K562 (cell line): Measurements from ENCODE around the gene PCYT1A. TPM values are rescaled to one million over a fixed set of nuclear protein-coding genes. Genes with fewer than 3 reads are reported as not detected.

Experiments
- ATAC-seq: fragments of 200-7000 bp; cut with Tn5 transposase; 3 replicates; pipeline ENCODE4 v1.9.1; 2020; ENCODE audit warnings: moderate library complexity
- BruUV-seq: library from RNA; stranded (reverse); fragments of 400-500 nt; replicated peaks from 2 replicates; lab custom pipeline; 2021; lab: Mats Ljungman, UMichigan
- CTCF ChIA-PET: fragments of 300-600 bp; formaldehyde crosslinking; extraction: SDS; loops from one replicate; lab custom pipeline; 2021; ENCODE audit warnings: low intra/inter-chr PET ratio; lab: Yijun Ruan, JAX
- POLR2A ChIA-PET: fragments of 300-600, 350-650 bp; sonication (Branson Sonifier 250); formaldehyde crosslinking; extraction: SDS; loops from one replicate; lab custom pipeline; 2021; ENCODE audit warnings: antibody characterized with exemption, inconsistent platforms; lab: Yijun Ruan, JAX
- DNase-seq, 4 experiments: peaks; one replicate each; pipeline versions ENCODE4 v3.0.0 to v3.0.0-alpha.2; 2011 to 2018; ENCODE audit warnings: low spot score in 3 of 4, mixed read lengths in 3 of 4; ENCODE audit errors: extremely low read depth in 1 of 4
- FAIRE-seq: peaks from 2 replicates; lab custom pipeline; 2011; peaks lifted over from hg19 to GRCh38; lab: Jason Lieb, UNC
- H2AFZ ChIP-seq: 2 replicates; pipeline ENCODE4 v1.6.0; 2011; ENCODE audit warnings: low read depth, low read length, control low read depth, inconsistent platforms
- H3K27ac ChIP-seq: fragments of 200-600 bp; 3 replicates; pipeline ENCODE4 v1.8.0; 2011; ENCODE audit warnings: low read depth, mild to moderate bottlenecking, control low read depth, inconsistent platforms, low read length, moderate library complexity, mixed read lengths; ENCODE audit errors: extremely low read depth
- H3K27me3 ChIP-seq, 2 experiments: fragments of 300-600 bp in 1 of 2; 2 replicates in 1 of 2; 3 replicates in 1 of 2; pipeline versions ENCODE4 v1.6.0 to v1.8.0; 2011; ENCODE audit warnings: inconsistent platforms in 2 of 2, low read length in 2 of 2, mild to moderate bottlenecking in 1 of 2, mixed read lengths in 1 of 2, moderate library complexity in 1 of 2; ENCODE audit not compliant: control insufficient read depth in 2 of 2, insufficient read depth in 2 of 2
- H3K36me3 ChIP-seq: fragments of 300-600 bp; 3 replicates; pipeline ENCODE4 v1.8.0; 2011; ENCODE audit warnings: mild to moderate bottlenecking, low read length, inconsistent platforms; ENCODE audit not compliant: control insufficient read depth, insufficient read depth
- H3K4me1 ChIP-seq, 2 experiments: fragments of 200-600 bp in 1 of 2; replicated peaks in 1 of 2; 2 replicates in 1 of 2; 3 replicates in 1 of 2; pipeline versions ENCODE4 v1.5.1 to v1.8.0; 2011; ENCODE audit warnings: inconsistent platforms in 2 of 2, low read length in 2 of 2, mild to moderate bottlenecking in 1 of 2, mixed read lengths in 1 of 2, moderate library complexity in 1 of 2; ENCODE audit not compliant: control insufficient read depth in 2 of 2, insufficient read depth in 2 of 2
- H3K4me2 ChIP-seq: 2 replicates; pipeline ENCODE4 v1.6.1; 2011; ENCODE audit warnings: low read length, control low read depth, inconsistent platforms, mixed read lengths; ENCODE audit not compliant: insufficient read depth
- H3K4me3 ChIP-seq: fragments of 200-600 bp; sonication (generic), shearing (Covaris generic); 2 replicates; pipeline ENCODE4 v1.5.1; 2016; ENCODE audit warnings: control low read depth, inconsistent platforms
- H3K79me2 ChIP-seq: fragments of 200-600 bp; 3 replicates; pipeline ENCODE4 v1.8.0; 2011; ENCODE audit warnings: low read length, inconsistent platforms; ENCODE audit not compliant: control insufficient read depth, insufficient read depth
- H3K9ac ChIP-seq, 2 experiments: 2 replicates each; pipeline versions ENCODE4 v1.6.0 to v1.6.1; 2011; ENCODE audit warnings: low read depth in 2 of 2, low read length in 2 of 2, control low read depth in 1 of 2, inconsistent platforms in 1 of 2, mild to moderate bottlenecking in 1 of 2, mixed read lengths in 1 of 2; ENCODE audit not compliant: insufficient read depth in 1 of 2
- H3K9me1 ChIP-seq: one replicate; pipeline ENCODE4 v1.6.0; 2011; ENCODE audit warnings: inconsistent platforms, mild to moderate bottlenecking, low read length, moderate library complexity; ENCODE audit not compliant: control insufficient read depth, insufficient read depth
- H3K9me3 ChIP-seq: replicated peaks from 2 replicates; pipeline ENCODE4 v1.5.1; 2011; ENCODE audit warnings: low read depth, low read length, inconsistent platforms; ENCODE audit not compliant: control insufficient read depth, insufficient read depth
- H4K20me1 ChIP-seq: replicated peaks from 2 replicates; pipeline ENCODE4 v1.6.1; 2011; ENCODE audit warnings: low read length, inconsistent platforms, mixed read lengths; ENCODE audit not compliant: control insufficient read depth, insufficient read depth
- CBFA2T2 ChIP-seq: fragments of 450-650 bp; conservative IDR thresholded peaks from 2 replicates; pipeline ENCODE4 v1.6.1; 2017; ENCODE audit warnings: mild to moderate bottlenecking
- CREBBP ChIP-seq: IDR thresholded peaks from one replicate; pipeline ENCODE4 v1.6.1; 2012; ENCODE audit warnings: low read depth, mild to moderate bottlenecking, control low read depth, inconsistent platforms, low read length
- GATA2 ChIP-seq: sonication (generic); formaldehyde crosslinking; IDR thresholded peaks from 2 replicates; pipeline ENCODE4 v1.4.0; 2020; ENCODE audit warnings: mild to moderate bottlenecking, missing genetic modification reagents
- HDAC1 ChIP-seq, 2 experiments: fragments of 450-650 bp; IDR thresholded peaks; 2 replicates each; pipeline ENCODE4 v1.6.1; 2016 to 2017; ENCODE audit warnings: inconsistent platforms in 1 of 2, mild to moderate bottlenecking in 1 of 2, moderate library complexity in 1 of 2
- JUND ChIP-seq, 2 experiments: IDR thresholded peaks; 2 replicates in 1 of 2; 3 replicates in 1 of 2; pipeline ENCODE4 v1.6.1; 2011; ENCODE audit warnings: borderline replicate concordance in 2 of 2, low read depth in 2 of 2, low read length in 2 of 2, improper control_type of control experiment in 1 of 2, missing biosample characterization in 1 of 2, missing genetic modification characterization in 1 of 2, missing genetic modification reagents in 1 of 2
- PCBP2 ChIP-seq: fragments of 200-400 bp; formaldehyde crosslinking; IDR thresholded peaks from 2 replicates; pipeline ENCODE4 v1.6.1; 2018; ENCODE audit warnings: low read length, low read depth, mild to moderate bottlenecking, moderate library complexity; ENCODE audit not compliant: poor library complexity, severe bottlenecking
- PHF20 ChIP-seq: fragments of 450-650 bp; IDR thresholded peaks from 2 replicates; pipeline ENCODE4 v1.6.1; 2018; ENCODE audit not compliant: partially characterized antibody
- SMARCE1 ChIP-seq: fragments of 450-650 bp; IDR thresholded peaks from 2 replicates; pipeline ENCODE4 v1.7.1; 2016; ENCODE audit warnings: mild to moderate bottlenecking
- SRSF9 ChIP-seq: fragments of 200-400 bp; formaldehyde crosslinking; IDR thresholded peaks from 2 replicates; pipeline ENCODE4 v1.6.1; 2017; ENCODE audit warnings: low read depth, low read length, borderline replicate concordance
- ZNF134 ChIP-seq: fragments of 250-450 bp; sonication (Bioruptor Pico); conservative IDR thresholded peaks from 2 replicates; pipeline ENCODE4 v1.4.0; 2020
- ZNF23 ChIP-seq: fragments of 250-450 bp; sonication (Bioruptor Pico); IDR thresholded peaks from 2 replicates; pipeline ENCODE4 v1.4.0; 2020; ENCODE audit warnings: mild to moderate bottlenecking
- ZNF282 ChIP-seq: sonication (generic); formaldehyde crosslinking; IDR thresholded peaks from 2 replicates; pipeline ENCODE4 v1.8.1; 2023; ENCODE audit warnings: missing genetic modification reagents
- ZNF436 ChIP-seq: fragments of 250-450, 450-650 bp; sonication (Bioruptor Pico); formaldehyde crosslinking; IDR thresholded peaks from 2 replicates; pipeline ENCODE4 v1.7.0; 2020; ENCODE audit warnings: mild to moderate bottlenecking
- ZNF696 ChIP-seq: fragments of 250-450 bp; sonication (Bioruptor Pico); conservative IDR thresholded peaks from 2 replicates; pipeline ENCODE4 v1.4.0; 2020; ENCODE audit warnings: mild to moderate bottlenecking, moderate library complexity
- WGBS: fragments of 100-300 bp; shearing (Covaris generic); methylation state at CpG from one replicate; pipeline ENCODE4 v1.1.6; 2016; ENCODE audit warnings: low coverage, mixed read lengths; ENCODE audit not compliant: insufficient coverage; ENCODE audit errors: missing lambda C conversion rate; 5-methylcytosine and 5-hydroxymethylcytosine counted together
- in situ Hi-C: fragments of 300-500 bp; cut with MboI; formaldehyde crosslinking; loops from 4 replicates; pipeline ENCODE4 v1.15.0; 2018; ENCODE audit warnings: inconsistent platforms, mixed read lengths
- intact Hi-C: fragments of 100-400 bp; cut with micrococcal nuclease; formaldehyde crosslinking; loops from 2 replicates; pipeline ENCODE4 v1.14.2; 2022
- polyA plus RNA-seq, 8 experiments: library from polyadenylated mRNA; depleted of rRNA in 4 of 8; stranded (reverse) in 5 of 8; unstranded in 3 of 8; fragments of >200 nt; fragmentation: Nextera tagmentation in 2 of 8; fragmentation: Illumina TruSeq in 1 of 8; extraction: Ambion mirVana in 2 of 8; extraction: Trizol in 1 of 8; gene quantifications; 2 replicates each; pipeline versions ENCODE4 v1.2.1 to v1.2.3, GENCODE V29; 2011 to 2014; ENCODE audit warnings: inconsistent platforms in 1 of 8, missing spikeins in 1 of 8
- total RNA-seq, 7 experiments: library from RNA; depleted of rRNA in 6 of 7; stranded (reverse); fragments of >200 nt in 6 of 7; fragmentation: Illumina TruSeq in 2 of 7; extraction: Trizol in 2 of 7; gene quantifications; 2 replicates each; pipeline versions ENCODE4 v1.2.1 to v1.2.3, GENCODE V29; 2011 to 2021; ENCODE audit warnings: low replicate concordance in 1 of 7
- TF ChIP-seq, protein P1 (sequence below): fragments of 250-450 bp; sonication (Bioruptor Pico); IDR thresholded peaks from 2 replicates; pipeline ENCODE4 v1.4.0; 2020; ENCODE audit warnings: mild to moderate bottlenecking, moderate library complexity, borderline replicate concordance
- TF ChIP-seq, protein P2 (sequence below): fragments of 450-650 bp; IDR thresholded peaks from one replicate; pipeline ENCODE4 v1.6.1; 2018; ENCODE audit warnings: mild to moderate bottlenecking, moderate library complexity; ENCODE audit not compliant: partially characterized antibody
- TF ChIP-seq, protein P3 (sequence below): fragments of 250-450 bp; sonication (Bioruptor Pico); IDR thresholded peaks from 2 replicates; pipeline ENCODE4 v1.8.0; 2021; ENCODE audit warnings: moderate library complexity, mild to moderate bottlenecking, inconsistent platforms

The PCYT1A gene
- total and polyA plus RNA-seq, 9 of the 15 experiments (the other 6 are each of a cell fraction or from before 2014, with no cell fraction given), result 13.4 to 62.8 (median 49.4) TPM

DNA sequence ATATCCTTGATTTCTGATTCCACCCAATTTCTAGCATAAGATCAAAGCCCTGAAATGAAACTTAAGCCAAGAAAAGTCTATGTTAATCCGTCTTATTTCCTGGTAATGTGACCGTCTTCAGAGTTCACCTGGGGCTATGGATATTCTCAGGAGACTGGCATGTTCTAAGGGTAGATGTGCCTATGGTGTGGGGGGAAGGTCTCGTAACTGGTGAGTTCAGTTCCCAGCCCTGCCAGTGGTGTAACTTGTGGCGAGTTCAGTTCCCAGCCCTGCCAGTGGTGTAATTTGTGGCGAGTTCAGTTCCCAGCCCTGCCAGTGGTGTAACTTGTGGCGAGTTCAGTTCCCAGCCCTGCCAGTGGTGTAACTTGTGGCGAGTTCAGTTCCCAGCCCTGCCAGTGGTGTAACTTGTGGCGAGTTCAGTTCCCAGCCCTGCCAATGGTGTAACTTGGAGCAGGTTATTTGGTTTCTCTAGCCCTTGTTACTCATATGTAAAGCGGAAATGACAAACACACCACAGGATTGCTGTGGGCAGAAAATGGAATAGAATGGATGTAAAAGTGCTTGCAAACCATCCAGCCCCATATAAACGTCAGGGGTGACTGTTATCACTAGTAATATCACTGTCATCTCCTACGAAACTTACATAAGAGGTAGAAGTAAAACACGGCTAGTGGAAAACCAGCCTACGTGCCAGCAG, 40.8 kb downstream of the PCYT1A start:
- BruUV-seq, result no TSS peak
- 89% methylated on average over 11 of the region's 13 CpGs for WGBS
- Histone ChIP-seq H2AFZ (no peak overlapping the region), H3K27ac (no peak overlapping the region), H3K79me2 (peaks cover 6% of the 10 kb centered on the region; the same call in 1 of the 3 replicates), H3K4me3 (no peak overlapping the region), H4K20me1 (no peaks in the 10 kb centered on the region), H3K4me1 (no peaks in the 10 kb centered on the region), H3K9me1 (no peaks in the 10 kb centered on the region), H3K36me3 (peaks cover 60% of the 10 kb centered on the region), H3K9me3 (peaks cover 9% of the 10 kb centered on the region; the same call in 1 of the 2 replicates), H3K9ac (no peak overlapping the region), H3K4me2 (no peak overlapping the region), H3K27me3 (no peaks in the 10 kb centered on the region)
- in situ Hi-C loops (loop anchor here (5.0 kb wide), 1 partner anchor 211 kb away; no protein-coding TSS in a partner anchor), intact Hi-C loops (no loop called here)
- CTCF ChIA-PET, result no interaction called here
- DNase-seq, result no peak
- POLR2A ChIA-PET, result interaction anchor here (0.7 kb wide), 1 partner anchor 33 kb away, joined by 4 read pairs; no protein-coding TSS in a partner anchor
- no peak for FAIRE-seq
- no peak for ATAC-seq
- TF ChIP-seq ZNF134 (CRISPR knock-in tag) (no peak), JUND (IDR thresholded peaks at IDR 0.05; ENCODE audit: borderline replicate concordance, low read depth, low read length) (no peak), JUND (tag; IDR thresholded peaks at IDR 0.05; ENCODE audit: borderline replicate concordance, low read depth, low read length) (no peak), HDAC1 (IDR thresholded peaks at IDR 0.05) (no peak), ZNF282 (CRISPR knock-in tag) (no peak), CREBBP (no peak), SRSF9 (no peak), CBFA2T2 (no peak), GATA2 (no peak), PHF20 (no peak), ZNF436 (CRISPR knock-in tag) (no peak), SMARCE1 (no peak), PCBP2 (no peak), ZNF23 (CRISPR knock-in tag) (no peak), ZNF696 (CRISPR knock-in tag) (no peak)
- TF ChIP-seq, protein P1, sequence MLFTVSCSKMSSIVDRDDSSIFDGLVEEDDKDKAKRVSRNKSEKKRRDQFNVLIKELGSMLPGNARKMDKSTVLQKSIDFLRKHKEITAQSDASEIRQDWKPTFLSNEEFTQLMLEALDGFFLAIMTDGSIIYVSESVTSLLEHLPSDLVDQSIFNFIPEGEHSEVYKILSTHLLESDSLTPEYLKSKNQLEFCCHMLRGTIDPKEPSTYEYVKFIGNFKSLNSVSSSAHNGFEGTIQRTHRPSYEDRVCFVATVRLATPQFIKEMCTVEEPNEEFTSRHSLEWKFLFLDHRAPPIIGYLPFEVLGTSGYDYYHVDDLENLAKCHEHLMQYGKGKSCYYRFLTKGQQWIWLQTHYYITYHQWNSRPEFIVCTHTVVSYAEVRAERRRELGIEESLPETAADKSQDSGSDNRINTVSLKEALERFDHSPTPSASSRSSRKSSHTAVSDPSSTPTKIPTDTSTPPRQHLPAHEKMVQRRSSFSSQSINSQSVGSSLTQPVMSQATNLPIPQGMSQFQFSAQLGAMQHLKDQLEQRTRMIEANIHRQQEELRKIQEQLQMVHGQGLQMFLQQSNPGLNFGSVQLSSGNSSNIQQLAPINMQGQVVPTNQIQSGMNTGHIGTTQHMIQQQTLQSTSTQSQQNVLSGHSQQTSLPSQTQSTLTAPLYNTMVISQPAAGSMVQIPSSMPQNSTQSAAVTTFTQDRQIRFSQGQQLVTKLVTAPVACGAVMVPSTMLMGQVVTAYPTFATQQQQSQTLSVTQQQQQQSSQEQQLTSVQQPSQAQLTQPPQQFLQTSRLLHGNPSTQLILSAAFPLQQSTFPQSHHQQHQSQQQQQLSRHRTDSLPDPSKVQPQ (CRISPR knock-in tag), result no peak
- TF ChIP-seq, protein P2, sequence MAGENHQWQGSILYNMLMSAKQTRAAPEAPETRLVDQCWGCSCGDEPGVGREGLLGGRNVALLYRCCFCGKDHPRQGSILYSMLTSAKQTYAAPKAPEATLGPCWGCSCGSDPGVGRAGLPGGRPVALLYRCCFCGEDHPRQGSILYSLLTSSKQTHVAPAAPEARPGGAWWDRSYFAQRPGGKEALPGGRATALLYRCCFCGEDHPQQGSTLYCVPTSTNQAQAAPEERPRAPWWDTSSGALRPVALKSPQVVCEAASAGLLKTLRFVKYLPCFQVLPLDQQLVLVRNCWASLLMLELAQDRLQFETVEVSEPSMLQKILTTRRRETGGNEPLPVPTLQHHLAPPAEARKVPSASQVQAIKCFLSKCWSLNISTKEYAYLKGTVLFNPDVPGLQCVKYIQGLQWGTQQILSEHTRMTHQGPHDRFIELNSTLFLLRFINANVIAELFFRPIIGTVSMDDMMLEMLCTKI, result no peak
- TF ChIP-seq, protein P3, sequence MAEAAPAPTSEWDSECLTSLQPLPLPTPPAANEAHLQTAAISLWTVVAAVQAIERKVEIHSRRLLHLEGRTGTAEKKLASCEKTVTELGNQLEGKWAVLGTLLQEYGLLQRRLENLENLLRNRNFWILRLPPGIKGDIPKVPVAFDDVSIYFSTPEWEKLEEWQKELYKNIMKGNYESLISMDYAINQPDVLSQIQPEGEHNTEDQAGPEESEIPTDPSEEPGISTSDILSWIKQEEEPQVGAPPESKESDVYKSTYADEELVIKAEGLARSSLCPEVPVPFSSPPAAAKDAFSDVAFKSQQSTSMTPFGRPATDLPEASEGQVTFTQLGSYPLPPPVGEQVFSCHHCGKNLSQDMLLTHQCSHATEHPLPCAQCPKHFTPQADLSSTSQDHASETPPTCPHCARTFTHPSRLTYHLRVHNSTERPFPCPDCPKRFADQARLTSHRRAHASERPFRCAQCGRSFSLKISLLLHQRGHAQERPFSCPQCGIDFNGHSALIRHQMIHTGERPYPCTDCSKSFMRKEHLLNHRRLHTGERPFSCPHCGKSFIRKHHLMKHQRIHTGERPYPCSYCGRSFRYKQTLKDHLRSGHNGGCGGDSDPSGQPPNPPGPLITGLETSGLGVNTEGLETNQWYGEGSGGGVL, result no peak
